COR-L47 (cell line): ENCODE results near the gene ATP7B.
A peak's percentile ranks its signal among the peaks of the same experiment; 100 is the strongest.
"Not testable (repeated sequence)": the region's sequence is repeated elsewhere in the genome, so short reads cannot be mapped to it uniquely, and the experiment has no call there.

Experiments used
- DNase-seq: peaks from one replicate; lab custom pipeline; 2025; lab: John Stamatoyannopoulos, UW

The ATP7B gene

GRCh38 chr13:52006523-52007245 is 4.6 kb downstream of the ATP7B start:
- DNase-seq, result no peak

GRCh38 chr13:52005841-52006522 is 5.3 kb downstream of the ATP7B start:
- DNase-seq, result no peak

GRCh38 chr13:52004511-52005170 is 6.6 kb downstream of the ATP7B start:
- no peak for DNase-seq

- DNase-seq, result no peak
Observed at GRCh38 chr13:52003541-52003940, 7.7 kb downstream of the ATP7B start.

GRCh38 chr13:52002361-52002760 is 8.9 kb downstream of the ATP7B start:
- DNase-seq, result no peak

GRCh38 chr13:52001120-52001731 is 10.0 kb downstream of the ATP7B start:
- DNase-seq, result peak; percentile 19

- no peak for DNase-seq
Observed at GRCh38 chr13:51999921-52000320, 11.3 kb downstream of the ATP7B start.

- DNase-seq, result no peak
Observed at GRCh38 chr13:51999510-51999911, 11.7 kb downstream of the ATP7B start.

GRCh38 chr13:51998723-51999509 is 12.3 kb downstream of the ATP7B start:
- DNase-seq, result no peak

- DNase-seq, result no peak
Observed at GRCh38 chr13:51997641-51998330, 13.5 kb downstream of the ATP7B start.

GRCh38 chr13:51997186-51997585 is 14.1 kb downstream of the ATP7B start:
- DNase-seq, result no peak

- no peak for DNase-seq
Observed at GRCh38 chr13:51996641-51997040, 14.6 kb downstream of the ATP7B start.

GRCh38 chr13:51995677-51996551 is 15.3 kb downstream of the ATP7B start:
- no peak for DNase-seq

GRCh38 chr13:51993713-51994112 is 17.5 kb downstream of the ATP7B start:
- DNase-seq, result no peak

- no peak for DNase-seq
Observed at GRCh38 chr13:51988988-51989618, 22.1 kb downstream of the ATP7B start.

GRCh38 chr13:51984904-51985303 is 26.3 kb downstream of the ATP7B start:
- DNase-seq, result not testable (repeated sequence)

GRCh38 chr13:51983292-51983691 is 28.0 kb downstream of the ATP7B start:
- not testable (repeated sequence) for DNase-seq

GRCh38 chr13:51981355-51981754 is 29.9 kb downstream of the ATP7B start:
- DNase-seq, result no peak

- DNase-seq, result no peak
Observed at GRCh38 chr13:51980908-51981307, 30.3 kb downstream of the ATP7B start.
